Measurements from ENCODE around the gene TMEM42.
A peak's percentile ranks its signal among the peaks of the same experiment; 100 is the strongest.

The TMEM42 gene

DNA sequence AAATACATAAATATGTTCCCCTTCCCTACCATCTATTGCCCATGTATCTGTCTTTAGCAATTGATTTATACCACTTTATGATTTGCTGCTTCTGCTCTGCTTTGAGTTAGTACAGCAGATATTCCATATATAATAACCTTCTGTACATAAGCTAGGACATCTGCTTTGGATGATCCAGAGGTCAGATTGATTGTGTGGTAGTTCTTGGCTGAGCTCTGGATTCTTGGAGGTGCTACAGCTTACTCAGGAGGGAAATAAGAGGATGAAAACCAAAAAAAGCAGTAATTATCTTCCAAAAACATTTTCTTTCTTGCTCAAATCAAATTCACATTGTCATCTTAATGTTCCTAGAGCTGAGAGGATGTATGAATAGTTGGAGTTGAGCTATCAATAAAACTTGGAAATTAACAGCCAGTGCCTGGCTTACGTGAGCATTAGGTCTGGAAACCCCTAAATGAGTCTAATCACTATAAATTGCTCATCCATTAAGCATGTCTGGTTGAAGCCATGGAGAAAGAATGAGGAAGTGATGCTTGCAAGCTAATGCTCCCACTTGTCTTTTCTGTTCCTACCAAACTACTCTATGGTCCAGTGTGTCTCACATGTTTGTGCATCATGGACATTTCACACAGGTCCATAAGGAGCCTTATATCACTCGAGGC, 36.3 kb upstream of the TMEM42 start:
- Histone ChIP-seq H3K79me1 (replicated peaks; ENCODE audit: low read length, poor library complexity, severe bottlenecking) (peaks cover 2% of the 10 kb centered on the region), H3K27ac (ENCODE audit: low read length, poor library complexity, severe bottlenecking) (peak overlapping the region; percentile 48), H3K18ac (ENCODE audit: low read depth in 1 of 2, low read length in 2 of 2) (no peak overlapping the region), H3K4me1 (ENCODE audit: control insufficient read depth, insufficient read depth, low read depth, low read length) (peaks cover 3% of the 10 kb centered on the region), H3K4me3 (ENCODE audit: insufficient read depth in 1 of 2, low read depth in 1 of 2, low read length in 2 of 2) (no peak overlapping the region), H2AK5ac (ENCODE audit: low read length, severe bottlenecking) (no peak overlapping the region), H4K91ac (ENCODE audit: low read length) (no peak overlapping the region), H2BK12ac (ENCODE audit: low read length in 2 of 2) (no peak overlapping the region), H3K36me3 (ENCODE audit: control insufficient read depth in 1 of 2, insufficient read depth in 2 of 2, low read depth in 1 of 2, low read length in 2 of 2) (no peaks in the 10 kb centered on the region), H3K9me3 (ENCODE audit: control insufficient read depth, low read length) (no peaks in the 10 kb centered on the region), H2BK15ac (ENCODE audit: low read depth, poor library complexity, severe bottlenecking) (no peak overlapping the region), H3K27me3 (ENCODE audit: control insufficient read depth in 1 of 2, insufficient read depth in 1 of 2, low read length in 2 of 2) (no peaks in the 10 kb centered on the region), H3K4ac (ENCODE audit: low read depth in 1 of 2, low read length in 2 of 2) (no peak overlapping the region), H3K23ac (ENCODE audit: low read length in 2 of 2) (no peak overlapping the region), H2BK120ac (ENCODE audit: low read depth, low read length) (no peak overlapping the region), H2BK5ac (ENCODE audit: low read depth, low read length, poor library complexity, severe bottlenecking) (no peak overlapping the region), H4K8ac (ENCODE audit: low read length) (no peak overlapping the region), H3K14ac (ENCODE audit: low read length in 2 of 2) (no peak overlapping the region), H2AFZ (ENCODE audit: low read depth, low read length) (no peak overlapping the region), H3K4me2 (ENCODE audit: low read length, poor library complexity, severe bottlenecking) (no peak overlapping the region), H3K9ac (ENCODE audit: low read length) (peak overlapping the region; percentile 1)
- DNase-seq, result peak; percentile 69
- 50% methylated on average over 1 of the region's 2 CpGs for WGBS

DNA sequence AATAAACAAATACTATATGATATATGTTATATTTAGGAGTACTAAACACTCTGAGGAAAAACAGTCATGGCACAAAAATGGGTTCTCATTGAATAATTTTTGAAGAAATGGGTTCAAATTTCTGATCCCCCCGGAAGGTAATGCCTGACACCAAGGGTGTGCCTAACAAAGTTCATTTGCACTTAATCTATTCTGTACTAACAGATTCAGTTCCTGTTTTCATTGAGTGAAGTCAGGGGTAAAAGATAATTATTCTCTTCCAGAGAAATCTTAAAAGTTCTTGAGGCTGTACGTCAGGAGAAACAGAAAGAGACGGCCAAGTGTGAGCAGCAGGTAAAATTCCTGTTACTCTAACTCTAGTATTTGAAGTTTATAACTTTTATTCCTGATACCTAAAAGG, 34.5 kb upstream of the TMEM42 start:
- no peak overlapping the region for H2AFZ ChIP-seq (ENCODE audit: low read depth, low read length)
- 100% methylated on average over 1 of the region's 3 CpGs for WGBS
- H3K27me3 ChIP-seq (ENCODE audit: control insufficient read depth in 1 of 2, insufficient read depth in 1 of 2, low read length in 2 of 2), result no peaks in the 10 kb centered on the region
- H3K4me2 ChIP-seq (ENCODE audit: low read length, poor library complexity, severe bottlenecking), result no peak overlapping the region
- peaks cover 2% of the 10 kb centered on the region for H3K79me1 ChIP-seq (replicated peaks; ENCODE audit: low read length, poor library complexity, severe bottlenecking)
- H3K4me1 ChIP-seq (ENCODE audit: control insufficient read depth, insufficient read depth, low read depth, low read length), result peaks cover 3% of the 10 kb centered on the region
- no peak overlapping the region for H2BK12ac ChIP-seq (ENCODE audit: low read length in 2 of 2)
- H3K23ac ChIP-seq (ENCODE audit: low read length in 2 of 2), result no peak overlapping the region
- H3K36me3 ChIP-seq (ENCODE audit: control insufficient read depth in 1 of 2, insufficient read depth in 2 of 2, low read depth in 1 of 2, low read length in 2 of 2), result no peaks in the 10 kb centered on the region
- no peak overlapping the region for H4K8ac ChIP-seq (ENCODE audit: low read length)
- no peaks in the 10 kb centered on the region for H3K9me3 ChIP-seq (ENCODE audit: control insufficient read depth, low read length)
- no peak for DNase-seq
- H3K4ac ChIP-seq (ENCODE audit: low read depth in 1 of 2, low read length in 2 of 2), result no peak overlapping the region
- H3K18ac ChIP-seq (ENCODE audit: low read depth in 1 of 2, low read length in 2 of 2), result no peak overlapping the region
- H4K91ac ChIP-seq (ENCODE audit: low read length), result no peak overlapping the region
- H3K14ac ChIP-seq (ENCODE audit: low read length in 2 of 2), result no peak overlapping the region
- no peak overlapping the region for H3K27ac ChIP-seq (ENCODE audit: low read length, poor library complexity, severe bottlenecking)
- H2BK5ac ChIP-seq (ENCODE audit: low read depth, low read length, poor library complexity, severe bottlenecking), result no peak overlapping the region
- H3K9ac ChIP-seq (ENCODE audit: low read length), result no peak overlapping the region
- no peak overlapping the region for H2AK5ac ChIP-seq (ENCODE audit: low read length, severe bottlenecking)
- H2BK120ac ChIP-seq (ENCODE audit: low read depth, low read length), result no peak overlapping the region
- no peak overlapping the region for H2BK15ac ChIP-seq (ENCODE audit: low read depth, poor library complexity, severe bottlenecking)
- no peak overlapping the region for H3K4me3 ChIP-seq (ENCODE audit: insufficient read depth in 1 of 2, low read depth in 1 of 2, low read length in 2 of 2)

- no peak overlapping the region for H4K8ac ChIP-seq (ENCODE audit: low read length)
- H3K18ac ChIP-seq (ENCODE audit: low read depth in 1 of 2, low read length in 2 of 2), result no peak overlapping the region
- H3K79me1 ChIP-seq (replicated peaks; ENCODE audit: low read length, poor library complexity, severe bottlenecking), result no peaks in the 10 kb centered on the region
- no peak overlapping the region for H4K91ac ChIP-seq (ENCODE audit: low read length)
- no peak overlapping the region for H2AFZ ChIP-seq (ENCODE audit: low read depth, low read length)
- no peak overlapping the region for H3K27ac ChIP-seq (ENCODE audit: low read length, poor library complexity, severe bottlenecking)
- 100% methylated on average over 3 of the region's 5 CpGs for WGBS
- H3K36me3 ChIP-seq (ENCODE audit: control insufficient read depth in 1 of 2, insufficient read depth in 2 of 2, low read depth in 1 of 2, low read length in 2 of 2), result peaks cover 0 to 2% of the 10 kb centered on the region in 2 experiments
- no peak overlapping the region for H3K4me2 ChIP-seq (ENCODE audit: low read length, poor library complexity, severe bottlenecking)
- no peaks in the 10 kb centered on the region for H3K9me3 ChIP-seq (ENCODE audit: control insufficient read depth, low read length)
- H3K23ac ChIP-seq (ENCODE audit: low read length in 2 of 2), result no peak overlapping the region
- no peaks in the 10 kb centered on the region for H3K27me3 ChIP-seq (ENCODE audit: control insufficient read depth in 1 of 2, insufficient read depth in 1 of 2, low read length in 2 of 2)
- no peak for DNase-seq
- H3K4ac ChIP-seq (ENCODE audit: low read depth in 1 of 2, low read length in 2 of 2), result no peak overlapping the region
- H2BK120ac ChIP-seq (ENCODE audit: low read depth, low read length), result no peak overlapping the region
- H3K4me3 ChIP-seq (ENCODE audit: insufficient read depth in 1 of 2, low read depth in 1 of 2, low read length in 2 of 2), result no peak overlapping the region
- no peak overlapping the region for H2BK12ac ChIP-seq (ENCODE audit: low read length in 2 of 2)
- no peak overlapping the region for H2BK15ac ChIP-seq (ENCODE audit: low read depth, poor library complexity, severe bottlenecking)
- H2BK5ac ChIP-seq (ENCODE audit: low read depth, low read length, poor library complexity, severe bottlenecking), result no peak overlapping the region
- H3K9ac ChIP-seq (ENCODE audit: low read length), result no peak overlapping the region
- no peaks in the 10 kb centered on the region for H3K4me1 ChIP-seq (ENCODE audit: control insufficient read depth, insufficient read depth, low read depth, low read length)
- no peak overlapping the region for H2AK5ac ChIP-seq (ENCODE audit: low read length, severe bottlenecking)
- H3K14ac ChIP-seq (ENCODE audit: low read length in 2 of 2), result no peak overlapping the region
These were observed 30.5 kb upstream of the TMEM42 start for GRCh38 chr3:44831232-44831631.

- 95% methylated on average over 1 of the region's 1 CpG for WGBS
- Histone ChIP-seq H3K36me3 (ENCODE audit: control insufficient read depth in 1 of 2, insufficient read depth in 2 of 2, low read depth in 1 of 2, low read length in 2 of 2) (peaks cover 2 to 3% of the 10 kb centered on the region in 2 experiments), H3K18ac (ENCODE audit: low read depth in 1 of 2, low read length in 2 of 2) (no peak overlapping the region), H3K4me3 (ENCODE audit: insufficient read depth in 1 of 2, low read depth in 1 of 2, low read length in 2 of 2) (no peak overlapping the region), H2BK12ac (ENCODE audit: low read length in 2 of 2) (no peak overlapping the region), H2BK15ac (ENCODE audit: low read depth, poor library complexity, severe bottlenecking) (no peak overlapping the region), H2AFZ (ENCODE audit: low read depth, low read length) (no peak overlapping the region), H3K23ac (ENCODE audit: low read length in 2 of 2) (no peak overlapping the region), H3K14ac (ENCODE audit: low read length in 2 of 2) (peak overlapping the region in 1 of 2 experiments; percentile 95), H4K91ac (ENCODE audit: low read length) (no peak overlapping the region), H3K27ac (ENCODE audit: low read length, poor library complexity, severe bottlenecking) (no peak overlapping the region), H2BK120ac (ENCODE audit: low read depth, low read length) (no peak overlapping the region), H3K27me3 (ENCODE audit: control insufficient read depth in 1 of 2, insufficient read depth in 1 of 2, low read length in 2 of 2) (no peaks in the 10 kb centered on the region), H3K4me1 (ENCODE audit: control insufficient read depth, insufficient read depth, low read depth, low read length) (no peaks in the 10 kb centered on the region), H4K8ac (ENCODE audit: low read length) (no peak overlapping the region), H3K79me1 (replicated peaks; ENCODE audit: low read length, poor library complexity, severe bottlenecking) (no peaks in the 10 kb centered on the region), H3K4me2 (ENCODE audit: low read length, poor library complexity, severe bottlenecking) (no peak overlapping the region), H2AK5ac (ENCODE audit: low read length, severe bottlenecking) (no peak overlapping the region), H2BK5ac (ENCODE audit: low read depth, low read length, poor library complexity, severe bottlenecking) (no peak overlapping the region), H3K9ac (ENCODE audit: low read length) (no peak overlapping the region), H3K4ac (ENCODE audit: low read depth in 1 of 2, low read length in 2 of 2) (no peak overlapping the region), H3K9me3 (ENCODE audit: control insufficient read depth, low read length) (peaks cover 7% of the 10 kb centered on the region)
- no peak for DNase-seq
These were observed 29.7 kb upstream of the TMEM42 start for GRCh38 chr3:44832032-44832431.

Data from mesenchymal stem cell (in vitro differentiated cells and primary cell).